HG03103 (cell line): ENCODE results near the gene HPS3.
A peak's percentile ranks its signal among the peaks of the same experiment; 100 is the strongest.
"Not testable (repeated sequence)": the region's sequence is repeated elsewhere in the genome, so short reads cannot be mapped to it uniquely, and the experiment has no call there.

Experiments
- ATAC-seq: cut with Tn5 transposase; IDR thresholded peaks from one replicate; pipeline ENCODE4 v1.9.1; 2021; ENCODE audit warnings: low read depth; ENCODE audit not compliant: unreplicated experiment

The HPS3 gene

DNA sequence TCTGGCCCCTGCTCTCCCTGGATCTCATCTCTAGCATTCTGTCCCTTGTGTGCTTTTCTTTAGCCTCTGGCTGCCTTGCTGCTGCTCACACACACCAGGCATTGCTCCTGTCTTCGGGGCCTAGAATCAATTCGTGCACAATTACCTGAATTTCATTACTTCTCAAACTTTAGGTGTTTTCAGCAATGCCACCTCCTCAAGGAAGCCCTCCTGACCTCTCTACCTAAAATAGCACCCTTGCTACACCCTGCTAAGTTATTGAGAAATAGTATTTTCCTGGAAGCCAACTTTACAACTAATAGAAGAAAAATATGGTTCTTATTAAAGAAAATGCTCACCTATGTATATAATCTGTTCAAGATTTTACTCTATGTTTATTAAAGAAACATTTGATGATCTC, 51.7 kb downstream of the HPS3 start:
- ATAC-seq, result no peak

DNA sequence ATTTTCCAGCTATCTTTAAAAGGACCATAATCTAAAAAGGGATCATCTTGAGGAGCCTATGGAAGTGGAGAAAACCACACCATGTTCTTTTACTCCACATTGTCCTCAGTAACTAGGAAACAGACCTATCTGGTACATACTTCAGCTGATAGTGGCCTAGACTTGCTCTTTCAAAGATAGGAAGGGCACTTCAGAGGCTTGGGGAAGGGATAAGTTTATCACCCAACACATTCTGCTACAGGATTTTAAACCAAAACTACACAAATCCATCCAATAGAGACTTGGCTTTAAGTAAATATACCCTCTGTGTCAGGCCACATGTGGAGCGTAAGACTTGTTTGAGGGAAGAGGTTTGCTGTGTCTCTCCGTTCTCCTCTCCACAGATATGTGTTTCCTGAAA, 56.8 kb downstream of the HPS3 start:
- ATAC-seq, result no peak

DNA sequence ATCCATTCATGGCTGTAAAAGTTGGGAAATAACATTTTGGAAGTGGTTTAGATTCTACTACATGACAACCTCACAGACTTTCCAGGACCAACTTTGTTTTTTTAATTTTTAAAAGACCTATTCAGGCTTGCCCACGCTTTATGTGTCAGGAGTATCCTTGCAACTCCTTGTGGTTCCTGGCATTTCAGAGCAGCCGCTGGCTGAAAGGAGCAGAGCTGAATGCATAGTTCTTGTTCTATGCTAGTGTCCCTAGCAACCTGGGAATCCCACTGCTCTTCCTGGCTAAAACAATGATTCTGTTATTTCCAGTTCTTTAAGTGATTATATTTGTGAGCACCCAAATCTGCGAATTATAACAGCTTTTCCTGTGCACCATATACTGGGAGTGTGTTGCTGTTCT, 57.3 kb downstream of the HPS3 start:
- no peak for ATAC-seq

DNA sequence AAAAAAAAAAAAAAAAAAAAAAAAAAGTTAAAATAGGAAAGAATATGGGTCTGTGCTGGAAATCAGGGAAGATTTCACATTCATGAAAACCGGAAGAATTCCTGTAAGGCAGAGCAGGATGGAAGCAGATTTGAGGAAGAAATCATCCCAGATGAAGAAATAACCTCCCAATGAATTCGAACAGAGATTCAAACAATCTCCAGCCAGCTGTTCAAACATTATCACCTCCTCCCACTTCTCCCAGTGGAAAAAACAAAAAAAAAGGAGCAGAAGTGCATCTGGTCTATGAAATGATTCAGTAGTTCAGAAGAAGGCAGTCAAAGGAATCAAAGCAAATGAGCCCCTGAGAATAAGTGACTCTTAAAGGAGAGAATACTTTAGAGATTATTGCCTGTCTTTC, 59.1 kb downstream of the HPS3 start:
- no peak for ATAC-seq

DNA sequence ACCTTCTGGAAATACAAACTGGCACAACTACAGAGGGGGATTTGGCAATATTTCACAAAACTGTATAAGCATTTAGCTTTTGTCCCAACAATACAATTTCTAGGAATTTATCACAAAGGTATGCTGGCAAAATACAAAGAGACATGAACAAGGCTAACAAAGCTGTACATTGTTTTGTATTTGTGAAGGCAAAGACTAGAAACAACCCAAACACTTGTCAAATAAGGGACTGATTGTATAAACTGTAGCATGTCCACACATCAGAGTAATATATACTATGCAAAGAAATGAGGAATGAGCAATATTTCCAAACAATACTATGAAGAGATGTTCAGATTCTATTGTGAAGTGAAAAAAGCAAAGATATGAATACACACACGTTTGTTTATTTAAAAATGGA, 65.8 kb downstream of the HPS3 start:
- no peak for ATAC-seq

DNA sequence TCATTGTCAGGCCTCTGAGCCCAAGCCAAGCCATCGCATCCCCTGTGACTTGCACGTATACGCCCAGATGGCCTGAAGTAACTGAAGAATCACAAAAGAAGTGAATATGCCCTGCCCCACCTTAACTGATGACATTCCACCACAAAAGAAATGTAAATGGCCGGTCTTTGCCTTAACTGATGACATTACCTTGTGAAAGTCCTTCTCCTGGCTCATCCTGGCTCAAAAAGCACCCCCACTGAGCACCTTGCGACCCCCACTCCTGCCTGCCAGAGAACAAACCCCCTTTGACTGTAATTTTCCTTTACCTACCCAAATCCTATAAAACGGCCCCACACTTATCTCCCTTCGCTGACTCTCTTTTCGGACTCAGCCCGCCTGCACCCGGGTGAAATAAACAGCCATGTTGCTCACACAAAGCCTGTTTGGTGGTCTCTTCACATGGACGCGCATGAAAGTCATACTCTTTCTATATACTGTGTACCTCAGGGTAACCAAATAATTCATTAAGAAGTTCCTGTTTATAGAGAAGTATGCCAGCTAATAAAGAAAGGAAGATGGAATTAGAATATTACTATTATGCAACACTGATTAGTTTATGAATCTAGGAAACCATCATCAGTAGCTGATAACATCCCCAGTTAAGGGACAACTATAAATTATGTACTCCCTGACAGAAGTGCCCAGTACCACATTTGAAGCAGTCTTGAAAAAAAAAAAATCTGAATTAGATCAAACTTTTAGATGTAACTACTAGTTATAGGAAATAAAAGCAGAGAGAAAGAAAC, 67.6 kb downstream of the HPS3 start:
- ATAC-seq, result not testable (repeated sequence)

DNA sequence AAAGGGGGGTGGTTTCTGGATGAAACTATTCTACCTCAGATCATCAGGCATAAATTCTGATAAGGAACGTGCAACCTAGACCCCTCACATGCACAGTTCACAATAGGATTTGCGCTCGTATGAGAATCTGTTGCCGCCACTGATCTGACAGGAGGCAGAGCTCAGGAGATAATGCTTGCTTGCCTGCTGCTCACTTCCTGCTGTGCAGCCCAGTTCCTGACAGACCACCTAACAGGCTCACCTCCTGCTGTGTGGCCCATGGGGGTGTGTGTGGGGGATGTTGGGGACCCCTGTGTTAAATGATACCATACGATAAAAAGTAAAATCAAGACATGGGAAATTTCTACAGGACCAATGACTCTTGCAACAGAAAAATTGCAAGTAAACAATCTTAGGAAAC, 68.2 kb downstream of the HPS3 start:
- ATAC-seq, result peak; percentile 78

DNA sequence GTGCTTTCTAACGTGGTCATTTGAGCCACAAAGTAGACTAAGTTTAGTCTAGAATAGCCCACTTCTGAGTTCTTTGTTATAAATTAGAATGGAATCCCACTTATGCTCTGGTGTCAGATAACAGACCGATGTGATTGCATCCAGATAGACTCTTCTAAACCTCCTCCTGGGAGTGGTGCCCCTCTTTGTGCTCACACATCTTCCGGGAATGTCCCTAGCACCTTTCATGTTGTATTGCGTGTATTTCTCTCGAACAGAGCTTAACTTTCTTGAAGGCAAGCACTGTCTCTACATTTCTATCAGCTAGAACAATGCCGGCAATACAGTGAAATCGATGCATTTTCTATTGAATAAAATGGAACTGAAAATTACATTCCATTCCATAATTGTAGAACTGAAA, 69.2 kb downstream of the HPS3 start:
- ATAC-seq, result no peak

DNA sequence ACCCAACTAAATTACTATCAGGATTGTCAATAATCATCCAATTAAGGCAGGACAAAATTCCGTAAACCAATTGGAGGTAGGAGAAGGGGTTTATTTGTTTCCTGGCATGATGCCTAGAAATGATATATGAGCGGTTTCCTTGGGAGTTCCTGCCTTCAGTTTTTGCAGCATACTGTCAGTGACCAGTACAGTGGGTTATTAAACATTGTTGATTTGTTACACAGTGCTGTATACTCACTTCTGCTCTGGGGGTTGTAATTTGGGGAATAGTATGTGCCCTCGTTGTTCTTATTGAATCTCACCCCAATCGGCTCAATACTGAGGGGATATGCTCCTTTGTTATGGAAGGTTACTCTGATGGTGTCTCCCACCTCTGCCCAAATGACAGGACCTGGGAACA, 70.0 kb downstream of the HPS3 start:
- ATAC-seq, result no peak

DNA sequence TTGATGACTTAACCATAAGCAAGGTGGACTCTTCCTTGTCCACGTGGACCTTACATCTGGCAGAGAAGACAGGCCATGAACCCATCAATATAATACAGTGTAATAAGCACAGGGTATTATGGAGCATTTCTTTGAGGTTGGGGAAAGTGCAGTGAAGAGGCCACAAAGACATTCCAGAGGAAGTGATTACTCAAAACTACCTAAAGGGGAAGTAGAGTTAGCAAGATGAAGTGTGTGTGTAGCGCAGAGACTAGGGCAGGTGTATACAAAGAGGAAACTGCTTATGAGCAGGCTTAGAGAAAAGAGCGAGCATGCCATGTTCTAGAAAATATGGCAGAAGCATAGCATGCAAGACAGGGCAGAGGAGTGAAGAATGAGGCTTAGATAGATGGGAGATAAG, 74.3 kb downstream of the HPS3 start:
- peak; percentile 99 for ATAC-seq

DNA sequence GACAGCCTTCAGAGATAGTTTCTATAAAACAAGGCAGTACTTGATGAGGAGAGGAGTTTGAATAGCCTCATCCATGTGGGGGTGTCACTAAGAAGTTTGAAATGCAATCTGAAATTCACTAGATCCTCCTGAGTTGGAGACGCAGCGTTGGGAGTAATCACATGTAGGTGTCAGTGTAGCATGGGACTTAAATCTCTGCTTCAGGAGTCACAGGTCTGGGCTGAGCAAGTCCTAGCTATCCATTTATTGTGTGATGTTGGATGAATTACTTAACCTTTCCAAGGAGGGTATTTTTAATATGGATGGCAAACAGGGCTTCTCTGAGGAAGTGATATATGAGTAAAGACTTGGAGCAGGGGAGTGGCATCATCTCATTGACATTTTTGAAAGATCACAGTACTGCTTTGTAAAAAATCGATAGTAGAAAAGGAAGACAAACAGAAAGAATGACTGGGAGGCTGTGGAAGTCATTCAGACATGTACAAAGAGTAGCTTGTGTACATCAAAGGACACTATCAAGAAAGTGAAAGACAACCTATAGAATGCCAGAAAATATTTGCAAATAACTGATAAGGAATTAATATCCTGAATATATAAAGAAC, 75.1 kb downstream of the HPS3 start:
- no peak for ATAC-seq

DNA sequence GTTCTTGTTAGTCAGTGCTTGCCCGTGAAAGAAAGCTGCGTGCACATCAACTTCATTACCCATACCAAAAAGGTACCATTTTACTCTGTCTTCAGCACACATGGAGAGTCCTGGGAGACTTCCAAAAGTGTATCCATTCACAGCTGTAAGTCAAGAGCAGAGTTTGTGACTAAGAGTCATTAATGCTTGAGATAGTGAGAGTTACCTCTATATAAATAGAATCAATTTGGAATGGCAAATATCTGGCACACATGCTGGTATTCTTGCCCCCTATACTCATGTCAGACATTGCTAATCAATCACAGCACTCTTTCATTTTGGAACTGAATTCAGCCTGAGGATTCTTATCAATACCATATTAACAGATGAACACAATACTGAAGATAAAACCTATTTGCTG, 78.0 kb downstream of the HPS3 start:
- ATAC-seq, result no peak

DNA sequence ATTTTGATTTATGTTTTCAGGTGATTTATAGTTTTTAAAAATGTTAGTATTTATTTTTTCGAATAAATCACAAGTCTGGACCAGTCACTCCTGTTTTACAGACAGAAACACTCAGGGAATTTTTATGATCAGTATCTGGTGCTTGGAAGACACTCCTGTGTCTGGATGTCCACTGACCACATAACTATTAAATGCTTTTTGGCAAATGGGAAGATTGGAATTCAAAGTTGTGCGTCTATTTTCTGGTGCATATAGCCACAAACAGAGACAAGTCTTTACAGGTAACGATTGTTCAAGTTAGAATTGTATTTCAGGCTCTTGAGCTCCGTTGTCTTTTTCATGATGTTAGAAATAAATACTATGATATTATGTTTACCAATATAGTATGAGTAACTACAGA, 80.0 kb downstream of the HPS3 start:
- ATAC-seq, result no peak

DNA sequence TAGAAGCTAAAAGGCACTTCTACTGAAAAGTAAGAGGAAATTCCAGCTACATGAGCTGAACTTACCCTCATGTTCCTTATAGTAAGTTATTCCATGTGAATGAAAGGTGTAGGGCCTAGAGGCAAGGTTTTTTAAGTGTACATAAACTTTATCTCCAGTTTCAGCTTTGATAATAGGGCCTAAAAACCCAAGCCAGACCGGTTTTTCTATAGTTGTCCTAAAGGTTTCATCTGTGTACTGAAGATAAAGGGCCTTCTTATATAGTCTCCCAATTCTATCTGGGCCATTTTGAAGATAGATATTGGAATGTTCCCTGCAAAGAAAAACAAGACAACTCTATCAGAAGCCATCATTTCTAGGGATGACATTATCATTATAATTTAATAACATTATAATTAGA, 82.9 kb downstream of the HPS3 start:
- no peak for ATAC-seq

DNA sequence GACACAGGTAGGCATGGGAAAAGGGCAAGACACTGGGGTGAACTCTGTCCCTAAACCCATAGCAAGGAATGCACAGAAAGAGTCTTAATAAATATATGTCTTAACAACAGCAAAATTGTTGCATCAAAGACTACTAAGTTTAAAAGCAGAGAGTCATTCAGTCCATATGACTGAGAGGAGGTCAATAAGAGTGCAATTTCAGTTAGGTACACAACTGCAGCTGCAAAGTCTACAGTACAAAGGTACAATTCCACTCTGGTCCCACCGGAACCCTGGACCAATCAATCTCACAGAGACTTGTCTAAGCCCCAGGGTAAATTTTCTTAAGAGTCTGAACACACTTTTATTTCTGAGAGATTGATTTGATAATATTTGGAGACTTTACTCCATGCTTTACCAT, 85.3 kb downstream of the HPS3 start:
- no peak for ATAC-seq

DNA sequence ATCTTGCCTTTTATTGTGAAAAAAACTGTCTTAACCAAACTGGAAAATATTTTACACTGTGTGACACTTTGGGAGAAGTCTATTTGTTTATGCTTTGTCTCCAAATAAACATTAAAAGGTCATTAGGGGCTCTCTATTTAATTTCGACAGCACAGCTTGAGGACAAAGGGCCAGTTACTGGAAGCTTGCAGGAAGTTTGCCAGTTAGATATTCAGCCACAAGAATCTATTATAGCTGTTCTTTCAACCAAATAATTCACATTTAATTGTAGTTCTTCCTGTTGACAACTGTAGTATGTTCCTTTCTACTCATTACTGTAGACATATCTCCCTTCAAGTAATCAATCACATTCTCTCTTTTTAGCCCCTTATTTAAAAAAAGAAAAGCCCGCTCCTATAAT, 86.1 kb downstream of the HPS3 start:
- no peak for ATAC-seq

DNA sequence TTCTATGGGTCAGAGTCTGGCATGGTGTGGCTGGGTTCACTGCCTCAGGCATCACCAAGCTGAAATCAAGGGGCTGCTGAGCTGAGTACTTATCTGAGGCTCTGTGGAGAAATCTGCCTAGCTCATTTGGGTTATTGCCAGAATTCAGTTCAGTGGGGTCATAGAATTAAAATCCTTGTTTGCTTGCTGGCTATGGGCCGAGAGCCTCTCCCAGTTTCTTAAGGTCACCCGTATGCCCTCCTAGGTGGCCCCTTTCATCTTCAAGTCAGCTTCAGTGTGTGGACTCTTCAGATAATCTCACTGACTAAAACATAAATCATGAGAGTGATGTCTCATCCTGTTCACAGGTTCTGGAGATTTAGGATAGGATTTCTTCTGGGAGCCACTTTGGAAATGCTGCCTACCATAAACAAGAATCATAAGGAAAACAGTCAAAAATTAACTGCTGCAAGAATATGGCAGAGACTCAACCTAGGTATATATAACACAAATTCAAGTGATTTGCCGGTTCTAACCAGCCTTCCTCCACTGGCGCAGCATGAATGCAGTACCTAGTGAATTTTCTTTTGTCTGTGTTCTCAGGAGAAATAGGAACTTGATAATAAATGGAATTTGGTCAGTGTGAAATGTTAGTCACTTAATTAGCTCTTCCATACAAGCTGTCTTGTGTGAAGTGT, 86.9 kb downstream of the HPS3 start:
- no peak for ATAC-seq

DNA sequence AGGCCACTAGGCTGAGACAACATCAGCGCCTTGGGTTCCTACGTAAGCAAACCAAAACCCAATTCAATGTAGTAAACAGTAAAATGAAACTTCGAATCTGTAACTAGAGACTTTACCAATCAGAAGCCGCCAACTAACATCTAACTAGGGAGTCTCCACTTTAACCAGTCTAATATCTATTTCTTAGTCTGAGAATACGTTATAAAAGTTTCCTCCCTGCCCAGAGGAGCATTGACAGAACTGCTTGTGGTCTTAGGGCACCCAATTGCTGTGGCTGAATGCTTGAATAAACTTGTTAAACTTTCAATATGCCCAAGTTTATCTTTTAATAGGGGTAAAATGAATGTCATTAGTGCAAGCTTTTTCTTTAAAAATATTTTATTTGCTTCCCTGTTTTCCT, 87.9 kb downstream of the HPS3 start:
- ATAC-seq, result no peak

DNA sequence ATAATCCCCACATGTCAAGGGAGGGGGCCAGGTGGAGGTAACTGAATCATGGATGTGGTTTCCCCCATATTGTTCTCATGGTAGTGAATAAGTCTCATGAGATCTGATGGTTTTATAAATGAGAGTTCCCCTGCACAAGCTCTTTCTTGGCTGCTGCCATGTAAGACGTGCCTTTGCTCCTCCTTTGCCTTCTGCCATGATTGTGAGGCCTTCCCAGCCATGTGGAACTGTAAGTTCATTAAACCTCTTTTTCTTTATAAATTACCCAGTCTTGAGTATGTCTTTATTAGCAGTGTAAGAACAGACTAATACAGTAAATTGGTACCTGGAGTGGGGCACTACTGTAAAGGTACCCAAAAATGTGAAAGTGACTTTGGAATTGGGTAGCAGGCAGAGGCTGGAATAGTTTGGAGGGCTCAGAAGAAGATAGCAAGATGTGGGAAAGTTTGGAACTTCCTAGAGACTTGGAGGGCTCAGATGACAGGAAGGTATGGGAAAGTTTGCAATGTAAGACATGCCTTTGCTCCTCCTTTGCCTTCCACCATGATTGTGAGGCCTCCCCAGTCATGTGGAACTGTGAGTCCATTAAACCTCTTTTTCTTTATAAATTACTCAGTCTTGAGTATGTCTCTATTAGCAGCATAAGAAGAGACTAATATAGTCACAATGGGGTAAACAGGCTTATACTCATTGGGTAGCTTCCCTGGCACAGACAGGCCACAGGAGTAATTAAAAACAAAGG, 90.1 kb downstream of the HPS3 start:
- ATAC-seq, result not testable (repeated sequence)

DNA sequence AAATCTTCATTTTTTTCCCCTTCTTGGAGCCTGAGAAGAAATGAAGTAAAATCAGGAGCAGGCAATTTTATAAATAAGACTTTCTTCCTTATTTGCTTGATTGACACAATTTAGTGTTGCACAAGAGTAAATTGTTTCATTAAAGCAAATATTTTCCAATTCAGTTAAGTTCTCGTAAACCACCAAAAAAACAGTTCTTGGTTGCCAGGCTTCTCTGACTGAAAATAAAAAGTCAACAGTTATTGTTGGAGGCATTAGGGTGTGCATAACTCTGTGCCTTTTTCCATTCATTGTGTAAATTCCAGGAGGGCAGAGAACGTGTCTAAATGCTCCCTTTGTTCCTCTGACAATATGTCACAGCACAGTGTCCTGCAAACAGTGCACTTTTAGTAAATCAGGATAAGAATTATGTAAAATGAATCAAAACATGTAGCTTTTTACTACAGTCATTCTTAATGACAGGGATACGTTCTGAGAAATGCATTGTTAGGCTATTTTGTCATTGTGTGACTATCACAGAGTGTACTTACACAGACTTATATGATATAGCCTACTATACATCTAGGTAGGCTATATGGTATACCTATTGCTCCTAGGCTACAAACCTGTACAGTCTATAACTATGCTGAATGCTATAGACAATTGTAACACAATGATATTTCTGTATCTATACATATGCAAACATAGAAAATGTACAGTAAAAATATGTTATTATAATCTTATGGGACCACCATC, 92.5 kb downstream of the HPS3 start, which contains the start of gene CP:
TSS of gene CP (minus strand) at position 47 of the 735 bp plus-strand sequence. CDS start at position 10, 37 bp downstream.
- no peak for ATAC-seq
